HepG2 (cell line): ENCODE data around the gene TSEN34. TPM values are rescaled to one million over a fixed set of nuclear protein-coding genes. Genes with fewer than 3 reads are reported as not detected.

Experiments
- CEBPZ ChIP-seq: IDR thresholded peaks from 2 replicates; pipeline ENCODE4 v1.6.1; 2012; ENCODE audit warnings: low read length, improper control_type of control experiment
- RBAK ChIP-seq: sonication (generic); formaldehyde crosslinking; IDR thresholded peaks from 2 replicates; pipeline ENCODE4 v1.5.1; 2020; ENCODE audit warnings: mild to moderate bottlenecking, missing genetic modification reagents
- RCOR2 ChIP-seq: IDR thresholded peaks from 2 replicates; pipeline ENCODE4 v1.6.1; 2016; ENCODE audit warnings: missing biosample characterization, missing genetic modification reagents
- SIN3B ChIP-seq: fragments of 150-350 bp; IDR thresholded peaks from 2 replicates; pipeline ENCODE4 v1.6.1; 2014; ENCODE audit warnings: low read length
- SOX13 ChIP-seq, 3 experiments: fragments of 450-650 bp in 1 of 3; sonication (generic) in 1 of 3; formaldehyde crosslinking in 1 of 3; IDR thresholded peaks in 2 of 3; conservative IDR thresholded peaks in 1 of 3; 2 replicates each; pipeline versions ENCODE4 v1.5.0 to v1.6.1; 2016 to 2020; ENCODE audit warnings: antibody characterized with exemption in 1 of 3, mild to moderate bottlenecking in 1 of 3, missing compliant biosample characterization in 1 of 3, missing genetic modification reagents in 1 of 3, moderate library complexity in 1 of 3
- THAP11 ChIP-seq: IDR thresholded peaks from 2 replicates; pipeline ENCODE4 v1.6.1; 2016; ENCODE audit warnings: missing biosample characterization, missing genetic modification reagents
- THYN1 ChIP-seq: sonication (generic); formaldehyde crosslinking; IDR thresholded peaks from 2 replicates; pipeline ENCODE4 v1.8.1; 2023; ENCODE audit warnings: low read depth, mild to moderate bottlenecking, moderate library complexity, missing genetic modification reagents, borderline replicate concordance
- U2AF1 ChIP-seq: fragments of 200-400 bp; formaldehyde crosslinking; optimal IDR thresholded peaks from 2 replicates; pipeline ENCODE3; 2017; ENCODE audit warnings: mild to moderate bottlenecking, low read depth, low read length
- ZNF160 ChIP-seq: sonication (generic); formaldehyde crosslinking; IDR thresholded peaks from 2 replicates; pipeline ENCODE4 v1.8.0; 2022; ENCODE audit warnings: mild to moderate bottlenecking, inconsistent platforms, missing genetic modification reagents
- ZNF687 ChIP-seq: sonication (generic); formaldehyde crosslinking; IDR thresholded peaks from 2 replicates; pipeline ENCODE4 v1.5.1; 2020; ENCODE audit warnings: mild to moderate bottlenecking, missing genetic modification reagents, moderate library complexity
- polyA plus RNA-seq, 8 experiments: library from polyadenylated mRNA; depleted of rRNA in 3 of 8; stranded (reverse) in 7 of 8; unstranded in 1 of 8; fragments of >200 nt; fragmentation: Illumina TruSeq in 4 of 8; extraction: Trizol in 4 of 8; gene quantifications; 2 replicates each; pipeline versions ENCODE4 v1.2.1 to v1.2.3, GENCODE V29; 2011 to 2016; ENCODE audit warnings: low read depth in 4 of 8, missing spikeins in 1 of 8, mixed read lengths in 1 of 8; ENCODE audit not compliant: insufficient read depth in 1 of 8
- total RNA-seq, 5 experiments: library from RNA; depleted of rRNA; stranded (reverse); fragments of >200 nt; fragmentation: Illumina TruSeq; extraction: Trizol; gene quantifications; 2 replicates each; pipeline ENCODE4 v1.2.3, GENCODE V29; 2016; ENCODE audit warnings: low read depth in 1 of 5
- TF ChIP-seq, protein P1 (sequence below): sonication (generic); formaldehyde crosslinking; IDR thresholded peaks from 2 replicates; pipeline ENCODE4 v1.4.0; 2020; ENCODE audit warnings: mild to moderate bottlenecking, low read depth, missing genetic modification reagents
- TF ChIP-seq, protein P2 (sequence below): sonication (generic); formaldehyde crosslinking; IDR thresholded peaks from 2 replicates; pipeline ENCODE4 v1.8.0; 2022; ENCODE audit warnings: missing genetic modification reagents, mild to moderate bottlenecking, inconsistent platforms, borderline replicate concordance
- TF ChIP-seq, protein P3 (sequence below): sonication (generic); formaldehyde crosslinking; IDR thresholded peaks from 2 replicates; pipeline ENCODE4 v1.5.1; 2020; ENCODE audit warnings: missing genetic modification reagents, mild to moderate bottlenecking, borderline replicate concordance
- TF ChIP-seq, protein P4 (sequence below): sonication (generic); formaldehyde crosslinking; IDR thresholded peaks from 2 replicates; pipeline ENCODE4 v1.8.1; 2023; ENCODE audit warnings: mild to moderate bottlenecking, missing genetic modification reagents
- TF ChIP-seq, protein P5 (sequence below): IDR thresholded peaks from 2 replicates; pipeline ENCODE4 v1.6.1; 2012; ENCODE audit warnings: inconsistent platforms

Gene TSEN34
- total and polyA plus RNA-seq, 2 of the 13 experiments (the other 11 are each of a cell fraction or from before 2014, with no cell fraction given) = 55.1 to 65.4 TPM

GRCh38 chr19:54203151-54203611 lies 12.1 kb downstream of the TSEN34 start (continued):
- TF ChIP-seq, protein P1, sequence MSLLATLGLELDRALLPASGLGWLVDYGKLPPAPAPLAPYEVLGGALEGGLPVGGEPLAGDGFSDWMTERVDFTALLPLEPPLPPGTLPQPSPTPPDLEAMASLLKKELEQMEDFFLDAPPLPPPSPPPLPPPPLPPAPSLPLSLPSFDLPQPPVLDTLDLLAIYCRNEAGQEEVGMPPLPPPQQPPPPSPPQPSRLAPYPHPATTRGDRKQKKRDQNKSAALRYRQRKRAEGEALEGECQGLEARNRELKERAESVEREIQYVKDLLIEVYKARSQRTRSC = no peak
- TF ChIP-seq, protein P2, sequence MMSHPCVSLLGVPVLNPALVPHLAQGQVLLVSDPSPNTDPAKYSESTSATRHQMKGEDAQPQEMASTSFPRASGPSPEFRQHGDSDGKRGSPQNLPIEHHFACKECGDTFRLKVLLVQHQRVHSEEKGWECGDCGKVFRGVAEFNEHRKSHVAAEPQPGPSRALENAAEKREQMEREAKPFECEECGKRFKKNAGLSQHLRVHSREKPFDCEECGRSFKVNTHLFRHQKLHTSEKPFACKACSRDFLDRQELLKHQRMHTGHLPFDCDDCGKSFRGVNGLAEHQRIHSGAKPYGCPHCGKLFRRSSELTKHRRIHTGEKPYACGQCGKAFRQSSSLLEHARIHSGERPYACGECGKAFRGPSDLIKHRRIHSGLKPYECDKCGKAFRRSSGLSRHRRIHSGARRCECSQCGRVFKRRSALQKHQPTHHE = no peak
- no peak for TF ChIP-seq SIN3B
- TF ChIP-seq ZNF687 (CRISPR knock-in tag) = no peak; the same call in 1 of the 2 replicates
- TF ChIP-seq CEBPZ = no peak
- peak; percentile 19; the same call in 1 of the 2 replicates for TF ChIP-seq THAP11
- no peak for TF ChIP-seq THYN1 (CRISPR knock-in tag)
- TF ChIP-seq, protein P3, sequence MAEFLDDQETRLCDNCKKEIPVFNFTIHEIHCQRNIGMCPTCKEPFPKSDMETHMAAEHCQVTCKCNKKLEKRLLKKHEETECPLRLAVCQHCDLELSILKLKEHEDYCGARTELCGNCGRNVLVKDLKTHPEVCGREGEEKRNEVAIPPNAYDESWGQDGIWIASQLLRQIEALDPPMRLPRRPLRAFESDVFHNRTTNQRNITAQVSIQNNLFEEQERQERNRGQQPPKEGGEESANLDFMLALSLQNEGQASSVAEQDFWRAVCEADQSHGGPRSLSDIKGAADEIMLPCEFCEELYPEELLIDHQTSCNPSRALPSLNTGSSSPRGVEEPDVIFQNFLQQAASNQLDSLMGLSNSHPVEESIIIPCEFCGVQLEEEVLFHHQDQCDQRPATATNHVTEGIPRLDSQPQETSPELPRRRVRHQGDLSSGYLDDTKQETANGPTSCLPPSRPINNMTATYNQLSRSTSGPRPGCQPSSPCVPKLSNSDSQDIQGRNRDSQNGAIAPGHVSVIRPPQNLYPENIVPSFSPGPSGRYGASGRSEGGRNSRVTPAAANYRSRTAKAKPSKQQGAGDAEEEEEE (CRISPR knock-in tag) = no peak
- TF ChIP-seq RCOR2 (CRISPR knock-in tag) = 0 out of 2 replicates have a peak, but pooled peaks have one; percentile 31
- TF ChIP-seq, protein P4, sequence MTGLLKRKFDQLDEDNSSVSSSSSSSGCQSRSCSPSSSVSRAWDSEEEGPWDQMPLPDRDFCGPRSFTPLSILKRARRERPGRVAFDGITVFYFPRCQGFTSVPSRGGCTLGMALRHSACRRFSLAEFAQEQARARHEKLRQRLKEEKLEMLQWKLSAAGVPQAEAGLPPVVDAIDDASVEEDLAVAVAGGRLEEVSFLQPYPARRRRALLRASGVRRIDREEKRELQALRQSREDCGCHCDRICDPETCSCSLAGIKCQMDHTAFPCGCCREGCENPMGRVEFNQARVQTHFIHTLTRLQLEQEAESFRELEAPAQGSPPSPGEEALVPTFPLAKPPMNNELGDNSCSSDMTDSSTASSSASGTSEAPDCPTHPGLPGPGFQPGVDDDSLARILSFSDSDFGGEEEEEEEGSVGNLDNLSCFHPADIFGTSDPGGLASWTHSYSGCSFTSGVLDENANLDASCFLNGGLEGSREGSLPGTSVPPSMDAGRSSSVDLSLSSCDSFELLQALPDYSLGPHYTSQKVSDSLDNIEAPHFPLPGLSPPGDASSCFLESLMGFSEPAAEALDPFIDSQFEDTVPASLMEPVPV (CRISPR knock-in tag) = no peak
- no peak for TF ChIP-seq ZNF160 (CRISPR knock-in tag)
- no peak for TF ChIP-seq SOX13 (IDR thresholded peaks at IDR 0.05)
- peak in 1 of 2 experiments; percentile 24; a peak in 1 of 4 replicates for TF ChIP-seq SOX13 (CRISPR knock-in tag; conservative IDR thresholded peaks at IDR 0.05 in 1 of 2, IDR thresholded peaks at IDR 0.05 in 1 of 2)
- TF ChIP-seq, protein P5, sequence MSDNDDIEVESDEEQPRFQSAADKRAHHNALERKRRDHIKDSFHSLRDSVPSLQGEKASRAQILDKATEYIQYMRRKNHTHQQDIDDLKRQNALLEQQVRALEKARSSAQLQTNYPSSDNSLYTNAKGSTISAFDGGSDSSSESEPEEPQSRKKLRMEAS = no peak
- TF ChIP-seq U2AF1 = no peak
- TF ChIP-seq RBAK (CRISPR knock-in tag) = no peak
